HL-60/S4 treated with phorbol 12-myristate 13-acetate at 8.2 ng/mL for 4 days and 3 days (cell line): ENCODE results near the gene DRG2.

ENCODE experiments used
- in situ Hi-C: fragments of 300-500 bp; cut with MboI; formaldehyde crosslinking; loops from 2 replicates; pipeline ENCODE4 v1.15.0; 2022; ENCODE audit warnings: low sequenced_read_pairs

The DRG2 gene

DNA sequence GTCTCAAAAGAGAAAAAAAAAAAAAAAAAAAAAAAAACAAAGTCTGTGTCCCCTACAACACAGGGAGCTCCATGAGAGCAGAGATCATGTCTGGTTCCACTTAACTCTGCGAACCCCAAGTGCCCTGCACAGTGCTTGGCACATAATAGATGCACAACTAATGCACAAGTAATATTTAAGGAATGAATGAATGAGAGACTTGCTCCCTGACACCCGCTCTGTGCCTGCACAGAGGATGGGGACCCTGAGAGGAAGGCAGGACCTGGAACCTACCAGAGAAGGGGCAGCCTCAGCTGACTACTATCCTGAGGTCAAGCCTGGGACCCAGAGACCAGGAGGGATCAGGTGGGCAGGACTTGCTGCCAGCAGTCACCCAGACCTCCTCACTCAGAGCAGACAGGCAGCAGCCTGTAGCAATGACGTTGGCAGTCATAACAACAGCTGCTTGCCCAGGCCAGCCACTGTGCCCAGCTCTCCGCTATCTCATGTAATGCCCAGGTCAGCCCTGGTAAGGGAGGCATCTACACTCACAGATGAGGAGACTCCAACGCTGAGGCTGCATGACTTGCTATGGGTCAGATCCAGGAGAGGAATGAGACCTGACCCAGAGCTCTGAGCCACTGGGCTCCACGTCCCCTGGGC is 23.7 kb downstream of the DRG2 start:
- in situ Hi-C loops, result no loop called here

DNA sequence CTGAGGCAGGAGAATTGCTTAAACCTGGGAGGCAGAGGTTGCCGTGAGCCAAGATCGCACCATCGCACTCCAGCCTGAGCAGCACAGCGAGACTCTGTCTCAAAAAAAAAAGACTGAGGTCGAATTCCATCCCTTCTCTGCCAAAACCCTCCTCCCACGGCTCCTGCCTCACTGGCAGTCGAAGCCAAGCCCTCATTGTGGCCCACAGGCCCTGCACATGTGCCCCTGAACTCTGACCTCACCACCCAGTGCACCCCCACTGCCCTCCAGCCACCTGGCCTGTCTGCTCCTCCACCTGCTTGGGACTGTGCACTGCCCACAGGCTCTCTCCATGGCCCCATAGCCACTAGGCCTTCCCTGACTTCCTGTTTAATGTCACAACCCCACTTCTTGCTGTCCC is 27.8 kb downstream of the DRG2 start:
- in situ Hi-C loops, result no loop called here

DNA sequence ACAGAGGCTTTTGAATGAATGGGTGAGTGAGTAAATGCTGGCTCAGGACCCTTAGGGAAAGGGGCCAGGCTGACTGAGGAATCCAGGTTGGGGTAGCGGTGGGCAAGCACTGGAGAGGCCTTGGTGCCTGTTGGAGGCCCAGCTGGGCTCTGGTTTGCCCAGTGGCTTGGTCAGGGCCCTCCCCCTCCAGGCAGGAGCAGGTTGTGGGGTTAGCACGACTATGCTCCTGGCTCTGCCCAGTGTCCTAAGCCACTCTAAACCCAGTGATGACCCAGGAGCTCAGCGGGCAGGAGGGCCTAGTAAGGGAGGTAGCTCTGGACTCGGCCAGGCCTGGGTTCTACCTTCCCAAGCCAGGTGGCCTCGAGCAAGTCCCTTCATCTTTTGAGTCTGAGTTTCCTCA is 28.3 kb downstream of the DRG2 start:
- in situ Hi-C loops, result no loop called here

DNA sequence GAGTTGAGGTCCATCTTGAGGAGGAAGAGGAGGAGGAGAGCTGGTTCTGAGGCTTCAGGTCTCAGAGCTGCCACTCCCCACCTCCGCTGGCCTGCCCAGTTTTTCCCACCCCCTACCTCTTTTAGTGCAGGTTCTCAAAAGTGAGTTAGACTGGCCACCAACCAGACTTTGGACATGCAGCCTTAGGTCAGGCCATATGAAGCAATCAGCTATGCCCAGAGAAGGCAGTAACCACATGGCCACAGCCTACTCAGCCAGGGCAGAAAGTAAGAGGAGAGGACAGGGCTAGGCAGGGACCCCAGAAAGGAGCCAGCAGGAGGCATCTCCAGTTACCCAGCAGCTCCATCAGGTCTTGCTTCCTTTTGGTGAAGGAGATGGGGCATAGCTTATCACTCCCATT is 29.8 kb downstream of the DRG2 start:
- in situ Hi-C loops, result no loop called here

DNA sequence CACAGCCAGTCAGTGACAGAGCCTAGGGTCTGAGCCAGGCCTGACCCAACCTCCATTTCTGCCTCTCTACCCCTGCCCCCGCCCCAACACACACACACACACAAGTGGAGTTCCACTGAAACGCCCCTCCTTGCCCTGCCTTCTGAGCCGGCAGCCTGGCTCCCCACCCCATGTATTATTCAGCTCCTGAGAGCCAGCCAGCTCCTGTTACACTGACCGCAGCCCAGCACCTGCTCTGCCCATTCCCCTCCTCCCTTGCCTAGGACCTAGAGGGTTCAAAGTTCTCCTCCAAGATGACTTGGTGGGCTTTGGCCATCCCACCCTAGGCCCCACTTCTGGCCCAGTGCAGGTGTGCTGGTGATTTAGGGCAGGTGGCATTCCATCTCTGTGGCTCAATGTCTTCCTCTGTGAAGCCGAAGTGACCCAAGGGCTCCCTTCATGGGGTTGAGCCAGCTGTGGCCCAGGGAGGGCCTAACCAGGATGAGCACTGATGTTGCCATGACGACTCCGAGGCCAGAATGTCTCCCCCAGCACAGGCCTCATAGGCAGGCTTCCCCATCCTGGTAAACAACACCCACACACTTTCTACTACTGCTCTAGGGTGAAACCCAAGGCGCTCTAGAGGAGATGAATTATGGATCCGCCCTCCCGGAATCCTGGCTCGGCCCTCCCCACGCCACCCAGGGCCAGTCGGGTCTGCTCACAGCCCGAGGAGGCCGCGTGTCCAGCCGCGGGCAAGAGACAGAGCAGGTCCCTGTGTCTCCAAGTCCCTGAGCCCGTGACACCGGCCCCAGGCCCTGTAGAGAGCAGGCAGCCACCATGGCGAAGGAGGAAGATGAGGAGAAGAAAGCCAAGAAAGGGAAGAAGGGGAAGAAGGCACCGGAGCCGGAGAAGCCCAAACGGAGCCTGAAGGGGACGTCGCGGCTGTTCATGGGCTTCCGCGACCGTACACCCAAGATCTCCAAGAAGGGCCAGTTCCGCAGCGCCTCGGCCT is 30.5 kb downstream of the DRG2 start:
- in situ Hi-C loops, result no loop called here

DNA sequence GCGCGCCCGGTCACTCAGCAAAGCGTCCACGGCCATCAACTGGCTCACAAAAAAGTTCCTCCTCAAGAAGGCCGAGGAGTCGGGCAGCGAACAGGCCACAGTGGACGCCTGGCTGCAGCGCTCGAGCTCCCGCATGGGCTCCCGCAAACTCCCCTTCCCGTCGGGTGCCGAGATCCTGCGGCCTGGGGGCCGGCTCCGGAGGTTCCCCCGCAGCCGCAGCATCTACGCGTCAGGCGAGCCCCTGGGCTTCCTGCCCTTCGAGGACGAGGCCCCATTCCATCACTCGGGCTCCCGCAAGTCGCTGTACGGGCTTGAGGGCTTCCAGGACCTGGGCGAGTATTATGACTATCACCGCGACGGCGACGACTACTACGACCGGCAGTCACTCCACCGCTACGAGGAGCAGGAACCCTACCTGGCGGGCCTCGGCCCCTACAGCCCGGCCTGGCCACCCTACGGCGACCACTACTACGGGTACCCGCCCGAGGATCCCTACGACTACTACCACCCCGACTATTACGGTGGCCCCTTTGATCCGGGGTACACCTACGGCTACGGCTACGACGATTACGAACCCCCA is 31.5 kb downstream of the DRG2 start:
- in situ Hi-C loops, result no loop called here

DNA sequence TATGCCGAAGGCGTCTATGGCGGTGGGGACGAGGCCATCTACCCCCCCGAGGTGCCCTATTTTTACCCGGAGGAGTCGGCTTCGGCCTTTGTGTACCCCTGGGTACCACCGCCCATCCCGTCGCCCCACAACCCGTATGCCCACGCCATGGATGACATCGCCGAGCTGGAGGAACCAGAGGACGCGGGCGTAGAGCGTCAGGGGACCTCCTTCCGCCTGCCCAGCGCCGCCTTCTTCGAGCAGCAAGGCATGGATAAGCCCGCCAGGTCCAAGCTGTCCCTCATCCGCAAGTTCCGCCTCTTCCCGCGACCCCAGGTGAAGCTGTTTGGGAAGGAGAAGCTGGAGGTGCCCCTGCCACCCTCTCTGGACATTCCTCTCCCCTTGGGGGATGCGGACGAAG is 32.2 kb downstream of the DRG2 start:
- in situ Hi-C loops, result no loop called here

DNA sequence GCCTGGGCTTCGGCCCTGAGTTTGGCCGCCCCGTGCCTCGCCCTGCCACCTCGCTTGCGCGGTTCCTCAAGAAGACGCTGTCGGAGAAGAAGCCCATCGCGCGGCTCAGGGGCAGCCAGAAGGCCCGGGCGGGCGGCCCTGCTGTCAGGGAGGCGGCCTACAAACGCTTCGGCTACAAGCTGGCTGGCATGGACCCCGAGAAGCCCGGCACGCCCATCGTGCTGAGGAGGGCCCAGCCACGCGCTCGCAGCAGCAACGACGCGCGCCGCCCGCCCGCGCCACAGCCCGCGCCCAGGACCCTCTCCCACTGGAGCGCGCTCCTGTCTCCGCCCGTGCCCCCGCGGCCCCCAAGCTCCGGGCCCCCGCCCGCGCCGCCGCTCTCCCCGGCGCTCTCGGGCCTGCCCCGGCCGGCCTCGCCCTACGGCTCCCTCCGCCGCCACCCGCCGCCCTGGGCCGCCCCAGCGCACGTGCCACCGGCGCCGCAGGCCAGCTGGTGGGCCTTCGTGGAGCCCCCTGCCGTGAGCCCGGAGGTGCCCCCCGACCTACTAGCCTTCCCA is 32.8 kb downstream of the DRG2 start:
- in situ Hi-C loops, result no loop called here

DNA sequence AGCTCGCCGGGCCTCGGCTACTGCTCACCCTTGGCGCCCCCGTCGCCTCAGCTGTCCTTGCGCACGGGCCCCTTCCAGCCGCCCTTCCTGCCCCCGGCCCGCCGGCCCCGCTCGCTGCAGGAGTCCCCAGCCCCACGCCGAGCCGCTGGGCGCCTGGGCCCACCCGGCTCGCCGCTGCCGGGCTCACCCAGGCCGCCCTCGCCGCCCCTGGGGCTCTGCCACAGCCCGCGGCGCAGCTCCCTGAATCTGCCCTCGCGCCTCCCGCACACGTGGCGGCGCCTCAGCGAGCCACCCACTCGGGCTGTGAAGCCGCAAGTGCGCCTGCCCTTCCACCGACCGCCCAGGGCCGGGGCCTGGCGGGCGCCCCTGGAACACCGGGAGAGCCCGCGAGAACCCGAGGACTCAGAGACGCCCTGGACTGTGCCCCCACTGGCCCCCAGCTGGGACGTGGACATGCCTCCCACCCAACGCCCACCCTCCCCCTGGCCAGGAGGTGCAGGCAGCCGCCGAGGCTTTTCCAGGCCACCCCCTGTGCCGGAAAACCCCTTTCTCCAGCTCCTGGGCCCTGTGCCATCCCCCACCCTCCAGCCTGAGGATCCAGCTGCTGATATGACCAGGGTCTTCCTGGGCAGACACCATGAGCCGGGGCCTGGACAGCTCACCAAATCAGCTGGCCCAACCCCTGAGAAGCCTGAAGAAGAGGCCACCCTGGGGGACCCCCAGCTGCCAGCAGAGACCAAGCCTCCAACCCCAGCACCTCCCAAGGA is 33.6 kb downstream of the DRG2 start:
- in situ Hi-C loops, result no loop called here

DNA sequence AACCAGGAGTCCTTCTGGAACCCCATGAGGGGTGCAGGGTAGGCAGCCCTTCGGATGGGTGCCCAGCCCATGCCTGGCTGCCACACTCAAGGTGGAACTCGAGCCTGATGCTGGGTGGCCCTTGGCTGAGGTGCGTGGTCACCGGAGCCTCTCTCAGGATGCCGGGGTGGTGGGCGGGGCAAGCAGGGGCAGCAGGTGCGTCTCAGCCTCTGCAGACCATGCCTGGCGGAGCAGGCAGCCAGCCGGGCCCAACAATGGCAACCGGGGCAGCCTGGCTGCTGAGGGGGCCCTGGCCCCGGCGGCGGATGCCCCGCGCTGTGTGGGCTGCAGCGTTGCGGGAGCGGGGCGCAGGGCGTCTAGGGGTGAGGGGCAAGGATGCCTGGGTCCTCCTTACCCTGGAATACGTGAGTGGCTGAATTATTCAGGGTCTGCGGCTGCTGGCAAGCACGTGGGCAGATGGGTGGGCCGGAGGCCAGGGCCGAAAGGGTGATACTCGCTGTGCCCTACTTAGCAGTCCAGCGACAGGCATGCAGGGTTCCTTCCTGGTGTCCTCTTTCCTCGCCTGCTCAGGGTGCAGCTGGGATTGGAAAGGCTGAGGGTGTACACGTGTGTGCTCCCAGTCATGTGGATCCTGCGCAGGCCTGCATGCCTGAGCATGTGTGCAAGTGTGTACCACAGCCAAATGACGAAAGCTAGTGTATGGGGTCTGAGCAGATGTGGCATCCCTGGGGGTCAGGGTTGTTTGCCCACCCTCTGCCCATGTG is 35.4 kb downstream of the DRG2 start:
- in situ Hi-C loops, result no loop called here

DNA sequence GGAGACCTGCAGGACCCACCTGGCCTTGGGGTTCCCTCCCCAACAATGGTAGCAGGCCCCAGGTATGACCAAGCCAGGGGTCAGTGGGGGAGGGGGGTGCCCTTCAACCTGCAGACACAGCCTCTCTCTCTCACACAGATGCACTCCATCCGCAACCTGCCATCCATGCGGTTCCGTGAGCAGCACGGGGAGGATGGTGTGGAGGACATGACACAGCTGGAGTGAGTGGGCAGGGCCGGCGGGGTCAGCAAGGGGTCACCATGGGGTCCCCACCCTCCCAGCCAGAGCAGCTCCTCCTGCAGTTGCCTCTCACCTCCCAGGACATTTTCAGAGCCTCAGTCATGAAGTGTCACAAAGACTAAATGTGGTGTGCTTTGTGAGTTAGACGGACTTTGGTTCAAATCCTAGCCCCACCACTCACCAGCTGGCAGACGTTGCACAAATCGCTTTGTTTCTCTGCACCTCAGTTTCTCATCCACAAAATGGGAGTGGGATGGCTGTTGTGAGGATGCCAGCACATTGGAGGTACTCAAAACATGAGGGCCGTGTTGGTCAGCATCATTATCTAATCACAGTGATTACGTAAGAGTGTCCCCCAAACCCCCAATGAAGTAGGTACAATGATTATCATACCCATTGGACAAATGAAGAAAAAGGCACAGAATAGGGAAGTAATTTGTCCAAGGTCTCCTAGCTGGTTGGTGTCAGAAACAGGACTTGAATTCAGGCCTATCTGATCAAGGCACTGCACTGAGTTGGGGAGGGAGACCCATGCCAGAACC is 36.8 kb downstream of the DRG2 start:
- in situ Hi-C loops, result no loop called here

DNA sequence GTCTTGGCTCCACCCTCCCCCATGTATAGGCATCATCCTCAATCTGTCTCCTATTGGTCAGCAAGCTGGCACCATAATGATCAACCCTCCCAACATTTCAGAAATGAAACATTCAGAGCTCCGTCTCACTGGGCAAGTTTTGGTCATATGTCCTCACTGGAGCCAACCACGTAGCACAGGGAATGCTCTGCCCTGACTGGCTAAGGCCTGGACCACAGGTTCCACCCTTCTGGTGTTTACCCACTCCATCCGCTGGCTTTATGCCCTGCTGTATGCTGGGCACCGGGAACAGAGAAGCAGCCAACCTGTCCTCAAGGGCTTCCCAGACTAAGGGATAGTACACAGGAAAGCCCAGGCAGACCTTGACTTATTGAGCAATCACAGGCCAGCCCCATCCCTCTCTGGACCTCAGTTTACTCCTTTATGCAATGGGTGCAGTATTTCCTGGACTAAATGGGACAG is 41.3 kb downstream of the DRG2 start:
- in situ Hi-C loops, result no loop called here

DNA sequence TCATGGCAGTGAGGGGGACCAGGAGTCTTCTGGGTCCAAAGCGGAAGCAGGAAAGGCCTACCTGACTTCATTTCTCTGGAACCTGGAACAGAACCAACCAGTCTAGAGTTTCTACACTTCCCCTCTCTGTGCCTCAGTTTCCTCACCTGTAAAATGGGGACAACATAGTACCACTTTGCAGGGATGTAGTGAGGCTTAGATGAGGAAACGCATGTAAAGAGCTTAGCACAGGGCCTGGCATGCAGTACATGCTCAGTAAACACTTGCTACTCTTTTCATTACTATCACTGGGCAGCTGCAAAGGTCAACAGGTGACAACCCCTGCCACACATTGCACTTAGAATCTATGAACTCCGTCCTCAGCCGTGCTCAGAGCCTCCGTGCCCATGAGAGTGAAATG is 45.0 kb downstream of the DRG2 start:
- in situ Hi-C loops, result no loop called here

DNA sequence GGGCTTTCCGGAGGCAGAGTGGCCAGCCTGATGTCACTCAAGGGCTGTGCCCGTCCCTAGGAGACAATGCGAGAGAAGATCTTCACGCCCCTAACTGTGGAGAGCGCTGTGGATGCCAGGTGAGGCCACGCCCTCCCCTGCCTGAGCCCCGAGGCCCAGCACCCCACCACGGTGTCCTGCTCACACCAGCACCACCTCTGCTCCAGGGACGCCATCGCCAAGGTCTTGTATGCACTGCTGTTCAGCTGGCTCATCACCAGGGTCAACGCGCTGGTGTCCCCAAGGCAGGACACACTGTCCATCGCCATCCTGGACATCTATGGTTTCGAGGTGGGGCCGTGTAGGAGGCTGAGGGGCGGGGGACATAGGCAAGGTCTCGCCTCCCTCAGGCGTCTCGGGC is 48.6 kb downstream of the DRG2 start:
- in situ Hi-C loops, result no loop called here

DNA sequence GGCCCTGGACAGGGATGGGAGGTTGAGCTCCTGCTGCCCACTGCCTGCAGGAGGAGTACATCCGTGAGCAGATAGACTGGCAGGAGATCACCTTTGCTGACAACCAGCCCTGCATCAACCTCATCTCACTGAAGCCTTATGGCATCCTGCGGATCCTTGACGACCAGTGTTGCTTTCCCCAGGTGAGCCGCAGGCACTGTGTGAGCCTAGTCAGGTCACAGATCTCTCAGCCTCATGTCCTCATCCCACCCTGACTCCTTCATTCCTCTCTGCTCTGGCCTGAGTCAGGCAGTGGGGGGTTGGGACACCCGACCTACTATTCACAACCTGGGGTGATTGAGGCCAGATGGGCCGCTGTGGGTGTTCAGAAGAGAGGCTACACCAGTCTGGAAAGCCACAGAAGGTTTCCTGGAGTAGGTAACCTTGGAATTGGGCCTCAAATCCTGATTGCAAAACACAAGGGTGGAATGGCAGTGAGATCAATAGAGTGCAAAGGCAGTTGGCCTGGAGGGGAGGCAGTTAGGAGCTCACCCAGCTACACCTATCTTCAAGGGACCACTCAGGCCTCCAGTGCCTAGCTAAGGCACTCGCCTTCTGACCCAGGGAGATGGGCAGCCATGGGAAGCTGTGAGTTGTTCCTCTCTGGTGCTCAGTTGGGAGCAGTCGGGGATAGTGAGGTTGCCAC is 50.5 kb downstream of the DRG2 start:
- in situ Hi-C loops, result no loop called here

DNA sequence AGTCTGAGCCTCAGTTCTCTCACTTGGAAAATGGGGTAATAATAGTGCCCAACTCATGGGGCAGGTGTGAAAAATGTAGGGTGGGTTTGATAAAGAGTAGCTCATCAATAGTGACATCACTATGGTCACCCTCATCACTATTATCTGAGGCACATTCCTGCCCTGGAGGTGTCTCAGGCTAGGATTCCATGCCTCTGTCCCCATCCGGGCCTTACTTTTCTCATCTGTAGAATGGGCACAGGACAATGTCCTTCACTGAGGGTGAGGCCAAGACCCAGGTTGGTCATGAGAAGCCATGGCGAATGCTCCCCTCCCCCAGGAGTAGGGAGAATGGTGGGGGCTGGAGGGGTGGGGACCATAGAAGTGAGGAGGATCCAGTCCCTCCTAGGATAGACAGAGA is 51.3 kb downstream of the DRG2 start:
- in situ Hi-C loops, result no loop called here

DNA sequence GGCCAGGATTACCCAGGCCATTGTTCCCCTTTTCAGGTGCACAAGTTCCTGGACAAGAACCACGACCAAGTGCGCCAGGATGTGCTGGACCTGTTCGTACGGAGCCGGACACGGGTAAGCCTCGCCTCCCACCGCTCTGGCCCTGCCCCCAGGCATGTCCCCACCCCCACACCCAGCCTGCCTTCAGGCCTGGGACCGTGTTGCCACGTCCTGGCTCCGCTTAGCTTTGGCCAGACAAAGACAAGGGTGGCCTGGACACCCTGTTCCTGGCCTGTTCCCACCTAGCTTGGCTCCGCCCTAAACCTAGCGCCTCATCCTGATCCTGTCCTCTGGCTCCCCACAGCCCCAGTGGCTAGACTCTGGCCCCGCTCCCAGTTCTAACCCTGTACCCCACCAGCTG is 51.8 kb downstream of the DRG2 start:
- in situ Hi-C loops, result no loop called here

DNA sequence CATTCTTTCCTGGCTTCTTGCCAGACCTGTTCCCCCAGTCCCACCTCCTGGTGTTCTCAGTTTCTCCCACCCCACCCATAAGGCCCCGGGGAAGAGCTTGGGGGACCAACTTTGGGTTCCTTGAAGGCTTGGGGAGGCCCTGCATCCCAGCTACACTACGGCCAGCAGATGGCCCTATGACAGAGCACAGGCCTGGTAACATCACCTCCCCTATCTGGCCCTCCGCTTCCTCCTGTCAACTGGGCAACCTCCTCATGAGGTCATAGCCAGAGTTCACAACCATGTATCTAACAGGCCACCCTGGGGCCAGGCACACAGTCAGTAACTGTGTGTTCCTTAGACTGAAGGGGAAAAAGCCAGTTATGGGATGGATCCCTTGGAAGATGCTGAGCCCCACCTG is 52.2 kb downstream of the DRG2 start:
- in situ Hi-C loops, result no loop called here

DNA sequence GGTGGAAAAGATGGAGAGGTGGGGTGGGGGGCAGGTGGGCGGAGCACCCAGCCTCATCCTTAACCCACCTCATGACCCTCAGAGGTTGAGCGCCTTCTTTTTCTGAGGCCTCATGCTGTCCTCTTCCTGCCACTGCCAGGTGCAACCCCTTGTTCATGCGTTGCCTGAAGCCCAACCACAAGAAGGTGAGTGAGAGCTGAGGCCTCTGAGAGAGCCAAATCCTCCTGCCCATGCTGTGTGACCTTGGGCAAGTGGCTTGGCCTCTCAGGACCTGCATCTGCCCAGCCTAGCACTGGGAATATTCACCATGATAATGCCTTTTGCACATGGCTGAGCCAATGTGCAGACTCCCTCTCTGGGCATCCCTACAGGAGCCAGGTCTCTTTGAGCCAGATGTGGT is 52.9 kb downstream of the DRG2 start:
- in situ Hi-C loops, result no loop called here
